Measurements from ENCODE around the gene STK16. TPM values are rescaled to one million over a fixed set of nuclear protein-coding genes. Genes with fewer than 3 reads are reported as not detected.

Gene STK16
- total and polyA plus RNA-seq, 8 donors = 1.2 to 55.9 (median 36.4) TPM

DNA sequence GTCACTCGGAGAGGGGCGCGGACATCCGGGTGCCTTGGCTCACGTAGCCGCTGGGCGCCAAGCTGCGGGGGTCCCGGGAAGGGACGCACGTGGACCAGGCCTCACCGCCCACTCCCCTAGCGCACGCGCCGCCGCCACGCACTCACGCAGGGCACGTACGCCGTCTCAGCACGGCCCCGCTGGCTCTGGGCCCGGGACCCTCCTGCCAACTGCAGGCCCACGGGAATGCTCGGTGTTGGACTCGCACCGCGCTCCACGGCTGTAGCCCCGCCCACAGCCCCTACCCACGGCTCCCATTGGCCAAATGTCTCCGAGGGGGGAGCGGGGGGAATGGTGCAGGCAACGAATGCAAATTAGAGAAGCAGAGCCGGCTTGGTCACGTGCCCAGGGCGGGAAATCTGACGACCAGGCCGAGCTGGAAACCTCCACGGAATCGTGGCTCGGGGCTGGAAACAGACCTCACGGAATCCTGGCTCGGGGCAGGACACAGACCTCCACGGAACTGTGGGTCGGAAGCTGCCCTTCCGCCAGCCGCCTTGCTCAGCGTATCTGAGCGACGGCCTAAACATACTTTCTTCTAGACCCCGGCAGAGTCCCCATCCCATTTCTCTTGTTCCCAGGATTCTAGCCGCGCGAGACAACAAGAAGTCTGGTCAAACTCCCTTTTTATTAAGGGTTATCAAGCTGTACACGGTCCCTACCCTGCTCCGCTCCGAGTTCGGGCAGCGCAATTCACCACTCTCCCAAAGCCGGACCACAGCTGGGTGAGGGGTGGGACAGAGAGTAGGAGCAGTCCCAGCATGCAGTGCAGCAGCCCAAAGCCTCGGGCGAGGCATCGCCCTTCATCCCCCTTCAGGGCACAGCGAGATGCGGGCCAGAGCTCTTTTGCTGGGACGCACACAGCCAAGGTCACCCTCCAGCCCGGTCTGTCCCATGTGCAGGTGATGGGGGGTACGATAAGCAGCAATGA lies 26.3 kb upstream of the STK16 start, which contains the start of gene ABCB6:
Gene ABCB6, minus strand, starts transcription at position 227 of the 970 bp plus-strand sequence. CDS start 285 bp downstream, outside the sequence.
- intact Hi-C loops (cut with DNase I; ENCODE audit: low total_unique reads) = loop anchor here (5.0 kb wide), 1 partner anchor 47 kb away; the partner anchor contains the start of gene SLC23A3
- Histone ChIP-seq H3K27me3 (no peaks in the 10 kb centered on the region), H3K4me3 (peak within 1 kb of the TSS; percentile 50 to 69 (median 60)), H3K27ac (peak within 1 kb of the TSS; percentile 81 to 95 (median 94)), H3K4me1 (peaks cover 25 to 49% (median 39%) of the 10 kb centered on the region in 4 donors), H3K9me3 (no peaks in the 10 kb centered on the region), H3K36me3 (peaks cover 62 to 71% (median 65%) of the 10 kb centered on the region in 4 donors)
- WGBS, 5 donors = 8 to 10% (median 8%) methylated on average over 31 to 71 of the region's 71 CpGs
- TF ChIP-seq POLR2A (IDR thresholded peaks at IDR 0.05) (peak in 2 of 4 donors; percentile 22 to 47), CTCF (IDR thresholded peaks at IDR 0.05) (no peak), EP300 (IDR thresholded peaks at IDR 0.05) (no peak), POLR2AphosphoS5 (IDR thresholded peaks at IDR 0.05) (peak; percentile 53 to 87 (median 77))
- DNase-seq = peak; percentile 96 to 98

GRCh38 chr2:219219784-219220532 lies 25.3 kb upstream of the STK16 start:
- no peak for DNase-seq
- TF ChIP-seq EP300 (IDR thresholded peaks at IDR 0.05) = no peak
- no peak for TF ChIP-seq POLR2AphosphoS5 (IDR thresholded peaks at IDR 0.05)
- no peak for TF ChIP-seq CTCF (IDR thresholded peaks at IDR 0.05)
- TF ChIP-seq POLR2A (IDR thresholded peaks at IDR 0.05) = no peak
- Histone ChIP-seq H3K27me3 (no peaks in the 10 kb centered on the region), H3K4me1 (peaks cover 25 to 49% (median 39%) of the 10 kb centered on the region in 4 donors), H3K36me3 (peaks cover 63 to 71% (median 65%) of the 10 kb centered on the region in 4 donors), H3K4me3 (peak overlapping the region in 1 of 4 donors; percentile 69), H3K27ac (peak overlapping the region in 4 of 5 donors; percentile 89 to 95 (median 94)), H3K9me3 (no peaks in the 10 kb centered on the region)
- intact Hi-C loops (cut with DNase I; ENCODE audit: low total_unique reads) = loop anchor here (5.0 to 10.0 kb wide), 2 partner anchors 48 to 65 kb away; partner anchors contain the start of gene SLC23A3
- WGBS, 5 donors = 87 to 92% (median 90%) methylated on average over 17 to 18 of the region's 18 CpGs

DNA sequence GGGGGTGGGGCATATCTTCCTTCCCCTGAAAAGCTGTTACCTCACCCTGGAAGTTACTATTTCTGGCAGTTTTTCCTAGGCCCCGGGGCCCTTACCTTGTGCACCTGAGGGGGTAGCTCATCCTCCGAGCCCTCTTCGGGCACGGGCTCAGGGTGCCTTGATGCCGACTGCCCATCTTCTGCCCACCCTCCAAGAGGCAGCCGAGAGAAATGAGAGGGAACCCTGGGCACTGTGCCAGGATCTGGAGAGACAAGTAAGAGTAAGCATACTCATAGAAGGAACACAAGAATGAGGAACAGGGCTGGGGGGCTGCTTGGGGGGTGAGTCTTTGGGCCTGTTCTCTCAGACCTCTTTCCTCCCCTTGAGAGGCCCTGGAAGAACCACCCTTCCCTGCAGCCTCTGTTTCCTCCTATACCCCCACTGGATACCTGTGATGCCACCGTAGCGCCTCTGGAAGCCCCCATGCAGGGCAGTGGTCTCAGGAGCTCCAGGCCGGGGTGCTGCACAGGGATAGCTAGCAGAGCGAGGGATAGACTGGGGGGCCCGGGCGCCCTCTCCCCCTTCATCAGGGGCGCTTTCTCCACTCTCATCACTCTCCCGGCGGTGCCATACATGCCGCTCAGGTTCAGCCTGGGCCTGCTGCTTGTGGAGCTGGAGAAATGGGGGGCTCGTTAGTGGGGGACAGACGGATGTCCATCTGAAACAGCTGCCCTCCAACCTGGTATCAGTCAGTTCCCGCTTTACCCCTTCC lies 24.5 kb upstream of the STK16 start:
- Histone ChIP-seq H3K4me1 (peaks cover 25 to 55% (median 37%) of the 10 kb centered on the region in 4 donors), H3K9me3 (no peaks in the 10 kb centered on the region), H3K4me3 (no peak overlapping the region), H3K27ac (no peak overlapping the region), H3K27me3 (no peaks in the 10 kb centered on the region), H3K36me3 (peaks cover 63 to 71% (median 67%) of the 10 kb centered on the region in 4 donors)
- TF ChIP-seq CTCF (IDR thresholded peaks at IDR 0.05) (no peak), EP300 (IDR thresholded peaks at IDR 0.05) (no peak), POLR2AphosphoS5 (IDR thresholded peaks at IDR 0.05) (no peak), POLR2A (IDR thresholded peaks at IDR 0.05) (no peak)
- DNase-seq = no peak
- intact Hi-C loops (cut with DNase I; ENCODE audit: low total_unique reads) = loop anchor here (10.0 kb wide), 1 partner anchor 64 kb away; no protein-coding TSS in a partner anchor
- 91 to 94% (median 92%) methylated on average over 17 to 19 of the region's 19 CpGs for WGBS, 5 donors

Data from stomach (tissue), 9 donors.